HG02759 (cell line): ENCODE results near the gene CCL22.
A peak's percentile ranks its signal among the peaks of the same experiment; 100 is the strongest.

Source experiments
- ATAC-seq: cut with Tn5 transposase; IDR thresholded peaks from one replicate; pipeline ENCODE4 v1.9.1; 2021; ENCODE audit warnings: mild to moderate bottlenecking, moderate library complexity; ENCODE audit not compliant: unreplicated experiment

Gene CCL22

GRCh38 chr16:57345666-57346204 is 12.8 kb upstream of the CCL22 start:
- ATAC-seq = no peak

- no peak for ATAC-seq
Measured at GRCh38 chr16:57347858-57348257, 10.7 kb upstream of the CCL22 start.

- no peak for ATAC-seq
Measured at GRCh38 chr16:57348327-57348726, 10.3 kb upstream of the CCL22 start.

GRCh38 chr16:57349212-57350031 is 9.2 kb upstream of the CCL22 start:
- peak; percentile 89 for ATAC-seq

GRCh38 chr16:57352636-57353047 is 5.9 kb upstream of the CCL22 start:
- no peak for ATAC-seq

DNA sequence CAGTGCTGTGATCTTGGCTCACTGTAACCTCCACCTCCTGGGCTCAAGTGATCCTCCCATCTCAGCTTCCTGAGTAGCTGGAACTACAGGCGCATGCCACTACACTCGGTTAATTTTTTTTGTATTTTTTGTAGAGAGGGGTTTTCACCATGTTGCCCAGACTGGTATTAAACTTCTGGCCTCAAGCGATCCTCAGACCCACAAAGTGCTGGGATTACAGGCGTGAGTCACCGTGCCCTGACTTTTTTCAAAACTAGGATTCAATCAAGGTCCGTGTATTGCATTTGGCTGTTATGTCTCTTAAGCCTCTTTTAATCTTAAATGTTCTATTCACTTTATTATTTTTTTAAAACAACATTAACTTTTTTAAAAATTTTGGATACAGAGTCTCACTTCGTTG is 4.3 kb upstream of the CCL22 start:
- ATAC-seq = no peak

- no peak for ATAC-seq
Measured at GRCh38 chr16:57355898-57356414, 2.6 kb upstream of the CCL22 start.

DNA sequence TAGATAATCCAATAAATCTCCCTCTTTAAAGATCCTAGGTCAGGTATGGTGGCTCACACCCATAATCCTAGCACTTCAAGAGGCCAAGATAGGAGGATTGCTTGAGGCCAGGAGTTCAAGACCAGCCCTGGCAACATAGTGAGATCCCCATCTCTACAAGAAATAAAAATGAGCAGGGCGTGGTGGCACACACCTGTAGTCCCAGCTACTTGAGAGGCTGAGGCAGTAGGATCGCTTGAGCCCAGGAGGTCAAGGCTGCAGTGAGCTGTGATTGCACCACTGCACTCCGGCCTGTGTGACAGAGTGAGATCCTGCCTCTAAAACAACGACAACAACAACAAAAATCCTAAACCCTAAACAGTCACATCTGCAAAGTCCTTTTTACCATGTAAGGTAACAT is 2.0 kb upstream of the CCL22 start:
- ATAC-seq = no peak

GRCh38 chr16:57357330-57358085 is 1.1 kb upstream of the CCL22 start:
- ATAC-seq = no peak

DNA sequence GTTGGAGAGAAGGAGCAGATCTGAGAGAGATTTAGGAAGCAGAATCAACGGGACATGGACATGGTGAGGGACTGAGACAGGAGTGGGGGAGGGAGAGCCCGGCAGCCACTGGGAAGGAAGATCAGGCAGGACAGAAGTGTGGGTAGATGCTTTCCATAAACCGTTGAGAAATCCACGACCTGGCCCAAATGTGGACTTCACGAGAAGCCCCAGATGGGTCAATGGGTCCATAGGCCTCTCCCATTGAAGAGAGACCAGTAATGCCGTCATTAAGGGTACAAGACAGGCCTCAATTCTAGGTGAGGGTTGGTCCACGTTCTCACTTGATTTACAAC is 530 bp upstream of the CCL22 start:
- ATAC-seq = no peak

- ATAC-seq = no peak
Measured at GRCh38 chr16:57360321-57360935, 1.8 kb downstream of the CCL22 start.

DNA sequence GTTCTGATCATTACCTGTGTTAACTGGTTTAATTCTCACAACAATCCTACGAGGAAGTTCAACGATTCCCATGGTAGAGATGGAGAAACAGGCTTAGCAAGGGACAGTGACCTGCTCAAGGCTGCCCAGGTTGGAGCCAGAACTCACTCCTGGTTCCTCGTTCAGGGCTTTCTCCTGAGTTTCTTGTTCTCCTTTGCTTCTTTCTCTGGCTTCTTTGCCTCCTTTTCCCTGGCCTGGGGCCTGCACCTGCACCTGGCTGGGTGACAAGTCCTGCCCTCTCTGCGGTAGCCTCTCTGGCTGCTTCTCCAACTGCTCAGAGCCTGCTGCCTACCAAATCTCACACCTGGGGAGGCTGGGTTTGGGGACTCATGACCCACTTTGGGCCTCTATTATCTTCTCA is 2.8 kb downstream of the CCL22 start:
- no peak for ATAC-seq

DNA sequence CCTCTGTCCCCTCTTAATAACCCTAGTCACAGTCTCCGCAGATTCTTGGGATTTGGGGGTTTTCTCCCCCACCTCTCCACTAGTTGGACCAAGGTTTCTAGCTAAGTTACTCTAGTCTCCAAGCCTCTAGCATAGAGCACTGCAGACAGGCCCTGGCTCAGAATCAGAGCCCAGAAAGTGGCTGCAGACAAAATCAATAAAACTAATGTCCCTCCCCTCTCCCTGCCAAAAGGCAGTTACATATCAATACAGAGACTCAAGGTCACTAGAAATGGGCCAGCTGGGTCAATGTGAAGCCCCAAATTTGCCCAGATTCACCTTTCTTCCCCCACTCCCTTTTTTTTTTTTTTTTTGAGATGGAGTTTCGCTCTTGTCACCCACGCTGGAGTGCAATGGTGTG is 5.6 kb downstream of the CCL22 start:
- ATAC-seq = no peak

- no peak for ATAC-seq
Measured at GRCh38 chr16:57366544-57367040, 8.0 kb downstream of the CCL22 start.

GRCh38 chr16:57367116-57367752 is 8.7 kb downstream of the CCL22 start:
- no peak for ATAC-seq

DNA sequence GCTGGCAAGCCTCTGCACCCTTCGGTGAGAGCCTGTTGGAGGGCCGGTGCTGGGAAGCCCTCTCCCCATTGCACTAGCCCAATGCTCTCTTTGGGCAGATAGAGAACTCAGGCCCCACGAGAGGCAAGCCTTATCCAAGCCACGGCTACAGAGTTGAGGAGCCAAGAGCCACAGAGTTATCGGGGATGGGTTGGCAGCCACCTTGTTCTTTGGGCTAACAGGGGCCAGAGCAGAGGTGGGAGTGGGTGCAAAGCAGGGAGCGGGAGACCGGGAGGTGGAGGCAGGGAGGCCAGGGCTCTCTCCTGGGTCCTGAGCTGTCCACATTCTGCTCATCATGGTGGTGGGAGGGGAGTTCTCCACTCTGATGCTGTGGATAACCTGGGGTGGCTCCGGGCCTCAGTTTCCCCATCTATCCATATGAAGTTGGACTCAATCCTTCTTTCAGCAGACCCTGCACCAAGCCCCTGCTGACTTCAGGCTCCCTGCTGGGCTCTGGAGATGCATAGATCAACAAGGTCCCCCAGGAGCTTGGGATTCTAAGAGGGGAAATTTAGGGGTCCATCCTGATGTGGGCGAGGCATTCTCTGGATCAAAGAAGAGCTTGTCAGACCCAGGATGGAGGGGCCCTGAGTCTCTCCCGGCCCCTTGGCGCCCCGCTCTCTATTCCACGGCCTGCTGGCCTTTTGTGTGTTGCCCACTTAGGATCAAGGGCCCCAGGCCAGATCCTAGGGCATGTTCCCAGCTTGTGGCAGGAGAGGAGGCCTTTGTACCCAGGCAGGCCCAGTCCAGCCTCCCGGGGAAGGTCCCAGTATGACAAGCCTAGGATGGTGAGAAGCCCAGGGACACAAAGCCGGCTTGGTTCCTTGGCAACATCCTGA is 13.2 kb downstream of the CCL22 start:
- ATAC-seq = no peak

DNA sequence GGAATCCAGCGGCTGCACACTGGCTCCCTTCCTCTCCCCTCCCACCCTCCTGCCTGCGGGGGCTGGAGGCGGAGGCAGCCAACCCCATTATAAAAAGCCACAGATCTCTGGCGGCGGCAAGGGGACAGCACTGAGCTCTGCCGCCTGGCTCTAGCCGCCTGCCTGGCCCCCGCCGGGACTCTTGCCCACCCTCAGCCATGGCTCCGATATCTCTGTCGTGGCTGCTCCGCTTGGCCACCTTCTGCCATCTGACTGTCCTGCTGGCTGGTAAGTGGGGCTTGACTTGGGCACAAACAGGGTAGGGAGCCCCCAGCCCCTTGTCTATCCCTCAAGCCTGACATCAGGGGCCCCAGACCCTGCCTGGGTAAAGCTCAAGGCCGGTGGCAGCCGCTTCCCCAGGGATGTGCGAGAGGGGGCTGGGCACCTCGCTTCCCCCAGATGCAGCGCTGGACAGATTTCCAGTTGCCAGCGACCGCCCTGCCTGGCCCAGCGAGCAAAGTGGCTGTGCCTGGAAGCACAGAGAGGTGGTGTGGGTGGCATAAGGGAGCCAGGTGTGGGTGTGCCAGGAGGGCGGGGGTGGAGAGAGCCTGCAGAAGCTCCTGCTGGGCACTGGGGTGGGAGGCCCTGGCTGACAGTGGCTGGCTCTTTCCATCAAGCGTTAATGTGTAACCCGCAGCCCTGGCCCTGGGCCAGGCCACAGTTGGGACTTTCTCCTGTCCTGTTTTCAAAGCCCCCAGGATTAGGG is 14.0 kb downstream of the CCL22 start, which contains the start of gene CX3CL1:
Gene CX3CL1, plus strand, starts transcription at position 119 of the 745 bp plus-strand sequence. Its CDS starts 79 bp downstream, at position 198.
- ATAC-seq = no peak

DNA sequence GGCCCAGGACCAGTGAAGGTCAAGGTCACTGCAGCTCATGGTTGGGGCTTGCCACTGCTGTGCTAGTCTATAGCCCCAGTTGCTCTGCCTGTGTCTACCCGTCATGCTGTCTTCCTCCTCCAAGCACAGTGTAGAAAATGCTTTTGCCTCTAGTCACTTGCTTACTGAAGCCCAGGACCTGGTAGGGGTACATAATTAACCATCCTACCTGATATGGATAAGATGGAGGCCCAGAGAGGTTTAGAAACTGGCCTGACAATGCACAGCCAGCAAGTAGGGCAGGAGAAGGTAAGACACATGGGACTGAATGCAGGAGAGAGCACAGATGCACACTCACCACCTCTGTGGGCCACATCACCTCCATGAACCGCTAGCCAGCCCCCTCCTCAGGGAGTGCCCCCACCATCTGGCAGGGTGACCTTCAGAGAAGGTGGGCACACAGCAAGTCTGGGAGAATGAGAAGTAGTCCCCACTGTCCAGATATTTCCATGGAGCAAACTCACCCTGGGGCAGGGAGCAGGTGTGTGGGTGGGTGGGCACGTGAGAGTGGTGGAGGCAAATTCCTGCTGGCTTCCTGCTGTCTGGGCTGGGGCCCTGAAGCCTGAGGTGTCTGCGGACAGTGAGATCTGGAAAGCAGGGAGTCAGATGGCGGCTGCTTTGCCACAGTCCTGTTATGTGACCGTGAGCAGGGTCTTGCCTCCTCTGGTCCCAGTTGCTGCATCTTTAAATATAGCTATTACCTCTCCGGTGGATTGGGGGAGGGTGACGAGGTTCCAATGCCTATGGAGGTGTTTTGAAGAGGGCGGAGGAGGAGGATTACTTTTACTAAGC is 14.7 kb downstream of the CCL22 start:
- no peak for ATAC-seq
